H1 (cell line): ENCODE measurements around the gene SPINT1. TPM values are rescaled to one million over a fixed set of nuclear protein-coding genes. Genes with fewer than 3 reads are reported as not detected.

Experiments used
- HDAC2 ChIP-seq, 2 experiments: fragments of 300-600 bp in 1 of 2; sonication (generic) in 1 of 2; IDR thresholded peaks; 2 replicates each; pipeline ENCODE4 v1.6.1; 2011 to 2012; ENCODE audit warnings: low read depth in 2 of 2, low read length in 2 of 2, mild to moderate bottlenecking in 2 of 2, moderate library complexity in 2 of 2, borderline replicate concordance in 1 of 2, inconsistent platforms in 1 of 2
- SIN3A ChIP-seq, 2 experiments: IDR thresholded peaks in 1 of 2; conservative IDR thresholded peaks in 1 of 2; 2 replicates each; pipeline ENCODE4 v1.6.1; 2011 to 2012; ENCODE audit warnings: low read length in 2 of 2, improper control_type of control experiment in 1 of 2, low read depth in 1 of 2, mild to moderate bottlenecking in 1 of 2
- polyA plus RNA-seq, 7 experiments: library from polyadenylated mRNA; depleted of rRNA in 3 of 7; stranded (reverse) in 5 of 7; unstranded in 2 of 7; fragments of >200 nt in 5 of 7; fragments of 200-250 nt in 2 of 7; gene quantifications; 1 replicate in 5 of 7; 2 replicates in 1 of 7; 4 replicates in 1 of 7; pipeline versions ENCODE4 v1.2.1 to v1.2.3, GENCODE V29; 2011 to 2013; ENCODE audit warnings: missing spikeins in 2 of 7, mixed read lengths in 2 of 7
- total RNA-seq: library from RNA; stranded (reverse); fragmentation: NEBNext Ultra II Directional; extraction: Animal tissue kit (Norgen Biotek cat#: 25700); gene quantifications from 2 replicates; pipeline ENCODE4 v1.2.1, GENCODE V29; 2021

The SPINT1 gene
- total and polyA plus RNA-seq, 2 of the 8 experiments (the other 6 are each of a cell fraction or from before 2014, with no cell fraction given): 117 to 155 TPM

DNA sequence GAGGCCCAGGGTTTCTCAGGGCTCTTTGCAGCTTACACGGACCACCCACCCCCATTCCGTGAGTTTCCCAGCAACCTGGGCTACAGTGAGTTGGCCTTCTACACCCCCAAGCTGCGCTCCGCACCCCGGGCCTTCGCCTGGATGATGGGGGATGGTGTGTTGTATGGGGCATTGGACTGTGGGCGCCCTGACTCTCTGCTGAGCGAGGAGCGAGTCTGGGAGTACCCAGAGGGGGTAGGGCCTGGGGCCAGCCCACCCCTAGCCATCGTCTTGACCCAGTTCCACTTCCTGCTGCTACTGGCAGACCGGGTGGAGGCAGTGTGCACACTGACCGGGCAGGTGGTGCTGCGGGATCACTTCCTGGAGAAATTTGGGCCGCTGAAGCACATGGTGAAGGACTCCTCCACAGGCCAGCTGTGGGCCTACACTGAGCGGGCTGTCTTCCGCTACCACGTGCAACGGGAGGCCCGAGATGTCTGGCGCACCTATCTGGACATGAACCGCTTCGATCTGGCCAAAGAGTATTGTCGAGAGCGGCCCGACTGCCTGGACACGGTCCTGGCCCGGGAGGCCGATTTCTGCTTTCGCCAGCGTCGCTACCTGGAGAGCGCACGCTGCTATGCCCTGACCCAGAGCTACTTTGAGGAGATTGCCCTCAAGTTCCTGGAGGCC lies 55.8 kb downstream of the SPINT1 start (continued):
- TF ChIP-seq HDAC2 (IDR thresholded peaks at IDR 0.05; ENCODE audit: borderline replicate concordance in 1 of 2, low read depth in 2 of 2, low read length in 2 of 2): no peak
- no peak for TF ChIP-seq SIN3A (conservative IDR thresholded peaks at IDR 0.05 in 1 of 2, IDR thresholded peaks at IDR 0.05 in 1 of 2; ENCODE audit: low read depth in 1 of 2, low read length in 2 of 2)
